Liver (tissue), 9 donors: Measurements from ENCODE around the gene PRPF6. TPM values are rescaled to one million over a fixed set of nuclear protein-coding genes. Genes with fewer than 3 reads are reported as not detected.

Experiments used
- DNase-seq: peaks from one replicate; pipeline ENCODE4 v3.0.0-alpha.2; 2017; ENCODE audit warnings: low spot score
- H3K27ac ChIP-seq, 2 donors: one replicate each; pipeline ENCODE4 v1.7.0; 2013; ENCODE audit warnings: inconsistent platforms in 2 of 2, low read length in 2 of 2, control low read depth in 1 of 2, low read depth in 1 of 2, mild to moderate bottlenecking in 1 of 2
- H3K27me3 ChIP-seq, 4 donors: one replicate each; pipeline versions ENCODE4 v1.6.1 to v1.7.0; 2013; ENCODE audit warnings: low read length in 3 of 4, inconsistent platforms in 1 of 4, mild to moderate bottlenecking in 1 of 4, moderate library complexity in 1 of 4; ENCODE audit not compliant: control insufficient read depth in 4 of 4, insufficient read depth in 4 of 4
- H3K36me3 ChIP-seq, 4 donors: one replicate each; pipeline versions ENCODE4 v1.6.1 to v1.7.0; 2013; ENCODE audit warnings: low read length in 3 of 4, mild to moderate bottlenecking in 3 of 4, low read depth in 1 of 4, moderate library complexity in 1 of 4; ENCODE audit not compliant: control insufficient read depth in 4 of 4, insufficient read depth in 3 of 4
- H3K4me1 ChIP-seq, 4 donors: one replicate each; pipeline versions ENCODE4 v1.6.1 to v1.7.0; 2013; ENCODE audit warnings: low read length in 3 of 4, mild to moderate bottlenecking in 3 of 4, moderate library complexity in 1 of 4; ENCODE audit not compliant: control insufficient read depth in 4 of 4, insufficient read depth in 4 of 4
- H3K4me3 ChIP-seq, 3 donors: one replicate each; pipeline versions ENCODE4 v1.6.1 to v1.7.0; 2013; ENCODE audit warnings: low read length in 3 of 3, control low read depth in 1 of 3, low read depth in 1 of 3, mild to moderate bottlenecking in 1 of 3
- H3K9ac ChIP-seq, 2 donors: one replicate each; pipeline ENCODE4 v1.7.0; 2013; ENCODE audit warnings: low read length in 2 of 2, mild to moderate bottlenecking in 2 of 2, moderate library complexity in 2 of 2, control low read depth in 1 of 2, low read depth in 1 of 2
- H3K9me3 ChIP-seq, 4 donors: one replicate each; pipeline versions ENCODE4 v1.6.1 to v1.7.0; 2013; ENCODE audit warnings: low read length in 3 of 4; ENCODE audit not compliant: control insufficient read depth in 4 of 4
- ATF3 ChIP-seq: IDR thresholded peaks from 2 replicates; pipeline ENCODE4 v1.6.1; 2016; ENCODE audit warnings: antibody characterized with exemption
- FOXA1 ChIP-seq: IDR thresholded peaks from 2 replicates; pipeline ENCODE4 v1.6.1; 2016; ENCODE audit warnings: antibody characterized with exemption
- FOXA2 ChIP-seq: IDR thresholded peaks from 2 replicates; pipeline ENCODE4 v1.6.1; 2016; ENCODE audit warnings: antibody characterized with exemption
- HNF4A ChIP-seq, 2 donors: conservative IDR thresholded peaks; 2 replicates each; pipeline ENCODE4 v1.6.1; 2016; ENCODE audit warnings: antibody characterized with exemption in 2 of 2, mild to moderate bottlenecking in 2 of 2
- HNF4G ChIP-seq: IDR thresholded peaks from 2 replicates; pipeline ENCODE4 v1.6.1; 2016; ENCODE audit warnings: antibody characterized with exemption
- NR2F2 ChIP-seq: IDR thresholded peaks from 2 replicates; pipeline ENCODE4 v1.6.1; 2016; ENCODE audit warnings: antibody characterized with exemption
- RAD21 ChIP-seq, 2 donors: IDR thresholded peaks; 2 replicates each; pipeline ENCODE4 v1.6.1; 2016; ENCODE audit warnings: antibody characterized with exemption in 2 of 2, mild to moderate bottlenecking in 2 of 2
- REST ChIP-seq: IDR thresholded peaks from 2 replicates; pipeline ENCODE4 v1.6.1; 2016; ENCODE audit warnings: antibody characterized with exemption, mild to moderate bottlenecking
- RXRA ChIP-seq, 2 donors: IDR thresholded peaks; 2 replicates each; pipeline ENCODE4 v1.6.1; 2017 to 2018; ENCODE audit warnings: antibody characterized with exemption in 2 of 2, mild to moderate bottlenecking in 1 of 2
- SP1 ChIP-seq: IDR thresholded peaks from 2 replicates; pipeline ENCODE4 v1.6.1; 2018; ENCODE audit warnings: antibody characterized with exemption, mild to moderate bottlenecking
- TAF1 ChIP-seq: conservative IDR thresholded peaks from 2 replicates; pipeline ENCODE4 v1.6.1; 2016; ENCODE audit warnings: antibody characterized with exemption, mild to moderate bottlenecking
- YY1 ChIP-seq: IDR thresholded peaks from 2 replicates; pipeline ENCODE4 v1.6.1; 2016; ENCODE audit warnings: antibody characterized with exemption, mild to moderate bottlenecking
- ZBTB33 ChIP-seq: IDR thresholded peaks from 2 replicates; pipeline ENCODE4 v1.6.1; 2016; ENCODE audit warnings: antibody characterized with exemption
- WGBS: extraction: QIAGEN DNeasy Blood & Tissue Kit; methylation state at CpG from one replicate; pipeline ENCODE4 v1.1.7; 2013; 5-methylcytosine and 5-hydroxymethylcytosine counted together
- polyA plus RNA-seq, 2 donors: library from polyadenylated mRNA; stranded (reverse) in 1 of 2; unstranded in 1 of 2; fragments of 200-250 nt in 1 of 2; fragments of >200 nt in 1 of 2; fragmentation: Nextera tagmentation in 1 of 2; extraction: Ambion mirVana in 1 of 2; gene quantifications; one replicate each; pipeline versions ENCODE4 v1.2.1 to v1.2.3, GENCODE V29; 2013 to 2015
- total RNA-seq, 2 donors: library from RNA; depleted of rRNA; stranded (reverse); fragments of >200 nt; gene quantifications; one replicate each; pipeline ENCODE4 v1.2.3, GENCODE V29; 2014
- donor health status: healthy.
- donor health status: healthy.
- donor health status: healthy.
- donor health status: healthy.
- donor health status: healthy.

PRPF6 gene
- total and polyA plus RNA-seq, 4 donors = 16.3 to 24.9 (median 23.1) TPM

GRCh38 chr20:64077541-64077875, 96.6 kb downstream of the PRPF6 start:
- no peaks in the 10 kb centered on the region for H3K9me3 ChIP-seq
- no peak overlapping the region for H3K9ac ChIP-seq
- peaks cover 0 to 6% (median 0%) of the 10 kb centered on the region in 4 donors for H3K36me3 ChIP-seq
- peaks cover 7 to 22% (median 10%) of the 10 kb centered on the region in 4 donors for H3K4me1 ChIP-seq
- peak overlapping the region in 2 of 3 donors; percentile 15 to 26 for H3K4me3 ChIP-seq
- no peak for DNase-seq
- peak overlapping the region; percentile 41 to 58 for H3K27ac ChIP-seq
- WGBS = 77% methylated on average over 7 of the region's 7 CpGs
- TF ChIP-seq RXRA (IDR thresholded peaks at IDR 0.05) (no peak), FOXA1 (no peak), FOXA2 (no peak), REST (no peak), SP1 (no peak), HNF4G (no peak), RAD21 (IDR thresholded peaks at IDR 0.05) (no peak), HNF4A (conservative IDR thresholded peaks at IDR 0.05) (no peak), TAF1 (no peak)
- H3K27me3 ChIP-seq = no peaks in the 10 kb centered on the region

DNA sequence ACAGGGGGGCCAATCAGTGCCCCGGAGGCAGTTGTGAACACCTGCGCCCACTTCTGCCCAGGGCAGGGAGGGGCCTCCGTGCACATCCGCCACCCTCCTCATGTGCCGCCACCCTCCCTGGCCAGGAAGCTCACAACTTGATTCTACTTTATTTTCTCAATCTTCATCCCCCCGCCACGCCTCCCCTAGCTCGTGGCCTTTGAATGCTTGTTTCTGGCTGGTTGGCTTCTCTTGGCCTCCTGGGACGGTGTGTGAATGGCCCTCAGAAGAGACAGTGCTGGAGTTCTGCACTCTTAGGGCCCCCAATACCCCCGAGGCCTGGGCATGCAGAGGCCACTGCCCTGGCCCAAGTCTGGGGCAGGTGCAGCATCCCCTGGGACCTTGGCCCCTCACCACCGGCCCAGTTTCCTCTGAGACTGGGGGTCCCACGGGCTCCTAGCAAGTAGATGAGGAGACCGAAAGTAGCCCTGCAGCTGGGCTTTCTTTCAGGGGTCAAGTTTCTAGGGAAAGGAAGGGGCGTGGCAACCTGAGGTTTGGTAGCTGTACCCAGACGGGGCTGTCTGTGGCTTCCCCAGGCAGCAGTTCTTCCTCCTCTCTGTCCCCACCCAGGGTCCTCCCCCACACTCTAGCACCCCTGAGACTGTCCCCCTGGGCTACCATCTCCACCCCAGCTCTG, 97.1 kb downstream of the PRPF6 start:
- H3K27me3 ChIP-seq = no peaks in the 10 kb centered on the region
- peak overlapping the region in 1 of 2 donors; percentile 25 for H3K9ac ChIP-seq
- H3K9me3 ChIP-seq = no peaks in the 10 kb centered on the region
- no peak for DNase-seq
- peak overlapping the region; percentile 6 to 61 (median 15) for H3K4me3 ChIP-seq
- no peak for TF ChIP-seq YY1
- no peak for TF ChIP-seq SP1
- H3K4me1 ChIP-seq = peaks cover 7 to 25% (median 10%) of the 10 kb centered on the region in 4 donors
- 70% methylated on average over 15 of the region's 15 CpGs for WGBS
- peak overlapping the region; percentile 58 to 63 for H3K27ac ChIP-seq
- H3K36me3 ChIP-seq = peaks cover 0 to 4% (median 0%) of the 10 kb centered on the region in 4 donors

- H3K9ac ChIP-seq = peak overlapping the region; percentile 1 to 25
- H3K27me3 ChIP-seq = no peaks in the 10 kb centered on the region
- peaks cover 11 to 32% (median 16%) of the 10 kb centered on the region in 4 donors for H3K4me1 ChIP-seq
- peak overlapping the region; percentile 45 to 66 (median 61) for H3K4me3 ChIP-seq
- H3K9me3 ChIP-seq = no peaks in the 10 kb centered on the region
- no peak for DNase-seq
- 48% methylated on average over 4 of the region's 4 CpGs for WGBS
- peak overlapping the region; percentile 22 to 63 for H3K27ac ChIP-seq
- H3K36me3 ChIP-seq = peaks cover 0 to under 1% (median 0%) of the 10 kb centered on the region in 4 donors
- TF ChIP-seq HNF4G = no peak
- no peak for TF ChIP-seq ZBTB33
- TF ChIP-seq RAD21 (IDR thresholded peaks at IDR 0.05) = no peak
- no peak for TF ChIP-seq HNF4A (conservative IDR thresholded peaks at IDR 0.05)
- no peak for TF ChIP-seq ATF3
- no peak for TF ChIP-seq REST
- TF ChIP-seq FOXA1 = no peak
- TF ChIP-seq TAF1 = no peak
- TF ChIP-seq NR2F2 = no peak
These were observed 98.0 kb downstream of the PRPF6 start for GRCh38 chr20:64078934-64079272.
